Measurements from ENCODE around the gene HOXA11.

HOXA11 gene

GRCh38 chr7:27169658-27170425 is 15.2 kb downstream of the HOXA11 start:
- DNase-seq (ENCODE audit: low spot score) = no peak

- no peak for DNase-seq (ENCODE audit: low spot score)
These were observed 16.6 kb downstream of the HOXA11 start for GRCh38 chr7:27168265-27168947.

DNA sequence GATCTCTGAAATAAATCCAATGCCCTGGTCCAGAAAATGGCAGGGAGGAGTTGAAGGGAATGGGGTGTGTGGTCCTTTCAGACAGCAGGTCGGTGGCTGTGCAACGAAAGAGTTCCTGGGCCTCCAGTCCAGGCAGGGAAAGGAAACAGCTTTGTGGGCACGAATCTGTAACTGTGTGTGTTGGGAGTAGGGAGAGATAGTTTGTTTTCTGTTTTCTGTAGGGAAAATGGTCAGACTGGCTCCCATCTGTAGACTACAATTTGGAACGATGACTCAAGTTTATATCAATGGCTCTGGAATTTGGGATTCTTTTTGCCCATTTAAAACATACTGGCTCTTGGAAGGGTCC is 17.1 kb downstream of the HOXA11 start:
- no peak for DNase-seq (ENCODE audit: low spot score)

GRCh38 chr7:27166531-27167505 is 18.2 kb downstream of the HOXA11 start:
- no peak for DNase-seq (ENCODE audit: low spot score)

GRCh38 chr7:27165996-27166530 is 19.0 kb downstream of the HOXA11 start:
- no peak for DNase-seq (ENCODE audit: low spot score)

- no peak for DNase-seq (ENCODE audit: low spot score)
These were observed 19.7 kb downstream of the HOXA11 start, which contains the start of gene HOXA9 for GRCh38 chr7:27165089-27165995. TSS of gene HOXA9 (minus strand) at chr7:27165537. CDS start at chr7:27165457, 80 bp downstream.

- DNase-seq (ENCODE audit: low spot score) = no peak
These were observed 20.5 kb downstream of the HOXA11 start for GRCh38 chr7:27164367-27165088.

- no peak for DNase-seq (ENCODE audit: low spot score)
These were observed 21.0 kb downstream of the HOXA11 start for GRCh38 chr7:27164045-27164366.

GRCh38 chr7:27163288-27164044 is 21.6 kb downstream of the HOXA11 start:
- no peak for DNase-seq (ENCODE audit: low spot score)

DNA sequence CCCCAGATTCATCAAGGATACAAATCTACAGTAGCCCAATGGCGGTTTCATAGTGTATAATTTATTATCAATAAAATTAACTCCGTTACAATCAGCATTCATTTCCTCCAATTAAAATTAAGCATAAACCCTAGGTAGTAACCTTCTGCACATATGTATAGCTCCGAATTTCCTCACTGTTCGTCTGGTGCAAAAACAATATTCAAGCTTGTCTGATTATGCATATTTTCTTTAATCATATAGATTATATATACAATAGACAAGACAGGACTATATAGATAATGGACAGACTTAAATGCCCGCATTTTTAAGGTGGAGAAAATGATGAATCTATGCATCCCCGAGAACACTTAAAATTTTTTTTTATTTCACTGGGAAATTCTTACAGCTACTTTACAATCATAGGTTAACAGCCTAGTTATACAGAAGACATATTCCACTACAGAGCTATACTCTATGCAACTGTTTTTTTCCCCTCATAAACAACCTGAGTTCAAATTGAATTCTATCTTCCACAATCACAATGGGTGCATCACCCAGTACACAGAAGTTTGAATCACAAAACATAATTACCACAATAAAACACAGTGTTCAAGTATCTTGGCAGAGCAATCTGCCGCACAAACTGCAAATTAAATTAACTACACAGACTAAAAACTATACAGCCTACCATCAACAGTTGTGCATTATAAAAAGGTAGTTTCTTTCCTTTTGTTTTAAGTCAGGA is 22.3 kb downstream of the HOXA11 start:
- no peak for DNase-seq (ENCODE audit: low spot score)

DNA sequence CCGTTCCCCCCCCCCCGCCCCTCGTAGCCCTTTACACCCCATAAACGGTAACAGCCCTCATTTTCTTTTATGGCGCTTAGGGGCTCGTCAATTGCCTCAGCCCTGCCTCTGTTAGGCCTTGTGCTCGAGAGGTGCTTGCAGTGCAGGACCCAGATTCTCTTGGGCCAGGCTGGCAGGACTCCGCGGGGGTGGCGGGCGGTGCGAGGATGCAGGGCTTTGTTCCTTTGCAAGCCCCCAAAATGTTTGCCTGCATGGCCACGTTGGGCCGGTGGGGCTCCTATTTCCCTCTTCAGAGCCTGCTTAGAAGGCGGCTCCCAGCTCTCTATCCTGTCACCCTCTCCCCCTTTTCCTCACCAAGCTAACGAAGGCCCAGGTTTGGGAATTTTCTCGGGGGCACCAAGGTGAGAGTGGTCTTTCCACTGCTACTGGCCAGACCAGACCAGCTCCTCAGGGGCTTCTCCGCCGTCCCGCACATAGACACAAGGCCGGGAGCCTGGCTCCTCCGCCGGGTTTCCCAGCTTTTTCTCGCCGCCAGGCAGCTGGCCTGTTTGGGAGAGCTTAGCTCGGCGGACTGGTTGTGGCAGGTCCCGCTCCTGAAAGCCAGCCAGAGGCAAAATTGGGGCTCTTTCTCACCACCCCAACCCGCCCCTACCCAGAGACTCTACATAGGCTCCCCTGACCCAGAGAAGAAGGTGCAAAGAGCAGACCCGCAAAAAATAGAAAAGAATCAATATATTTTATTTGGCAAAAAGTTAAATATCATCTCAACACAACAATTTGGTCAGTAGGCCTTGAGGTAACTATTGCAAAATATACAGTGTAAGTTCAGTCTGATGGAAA is 23.1 kb downstream of the HOXA11 start:
- DNase-seq (ENCODE audit: low spot score) = no peak

DNA sequence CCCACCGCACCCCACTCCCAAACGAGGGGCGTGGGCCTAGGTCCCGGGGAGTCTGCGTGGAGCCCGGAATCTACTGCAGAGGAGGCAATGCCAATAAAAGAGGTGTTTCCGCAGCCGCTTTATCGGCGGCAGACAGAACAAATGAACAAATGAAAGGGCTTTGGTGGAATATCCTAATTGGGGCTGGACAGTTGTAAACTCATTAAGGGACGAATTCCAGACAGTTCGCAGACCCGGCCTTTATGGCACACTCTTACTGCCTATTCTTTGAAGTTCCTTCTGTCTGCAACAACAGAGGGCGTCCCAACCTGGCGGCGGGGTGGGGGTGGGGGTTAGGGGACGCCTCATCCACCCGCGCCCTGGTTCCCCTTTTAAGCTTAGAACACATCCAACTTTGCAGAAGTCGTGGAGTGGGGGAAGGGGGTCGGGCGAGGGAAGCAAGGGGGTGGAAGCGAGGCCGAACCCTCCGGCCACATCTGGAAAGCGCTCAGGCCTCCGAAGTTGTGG is 23.8 kb downstream of the HOXA11 start:
- no peak for DNase-seq (ENCODE audit: low spot score)

GRCh38 chr7:27160546-27161213 is 24.4 kb downstream of the HOXA11 start:
- DNase-seq (ENCODE audit: low spot score) = peak; percentile 68

GRCh38 chr7:27160145-27160545 is 24.9 kb downstream of the HOXA11 start:
- no peak for DNase-seq (ENCODE audit: low spot score)

- DNase-seq (ENCODE audit: low spot score) = no peak
These were observed 25.5 kb downstream of the HOXA11 start for GRCh38 chr7:27159266-27160144.
